HepG2 (cell line): ENCODE measurements around the gene TUBGCP3. TPM values are rescaled to one million over a fixed set of nuclear protein-coding genes. Genes with fewer than 3 reads are reported as not detected.

ENCODE experiments used
- ATAC-seq: fragments of 200-7000 bp; cut with Tn5 transposase; 3 replicates; pipeline ENCODE4 v1.9.1; 2020; ENCODE audit warnings: mild to moderate bottlenecking, moderate library complexity
- BruUV-seq: library from RNA; stranded (reverse); fragments of 400-500 nt; replicated peaks from 2 replicates; lab custom pipeline; 2021; lab: Mats Ljungman, UMichigan
- CTCF ChIA-PET: fragments of 300-600 bp; formaldehyde crosslinking; extraction: SDS; loops from one replicate; lab custom pipeline; 2021; ENCODE audit warnings: low total read pairs, inconsistent platforms, low intra/inter-chr PET ratio; lab: Yijun Ruan, JAX
- POLR2A ChIA-PET: fragments of 350-600 bp; sonication (Branson Sonifier 250); formaldehyde crosslinking; loops from one replicate; lab custom pipeline; 2020; ENCODE audit warnings: antibody characterized with exemption, inconsistent platforms; lab: Yijun Ruan, JAX
- DNase-seq: peaks from one replicate; pipeline ENCODE4 v3.0.0-alpha.2; 2015; ENCODE audit warnings: low spot score
- FAIRE-seq: peaks from 3 replicates; lab custom pipeline; 2011; peaks lifted over from hg19 to GRCh38; lab: Jason Lieb, UNC
- H2AFZ ChIP-seq: one replicate; pipeline ENCODE4 v1.6.1; 2011; ENCODE audit warnings: low read length, inconsistent platforms
- H3K27ac ChIP-seq: fragments of 300-600 bp; 3 replicates; pipeline ENCODE4 v1.8.0; 2011; ENCODE audit warnings: mixed run types, mild to moderate bottlenecking, mixed read lengths, low read length, inconsistent platforms; ENCODE audit not compliant: insufficient read depth; ENCODE audit errors: extremely low read length
- H3K27me3 ChIP-seq, 2 experiments: fragments of 200-600 bp in 1 of 2; 2 replicates in 1 of 2; 3 replicates in 1 of 2; pipeline versions ENCODE4 v1.6.0 to v1.8.0; 2011; ENCODE audit warnings: low read length in 2 of 2, mild to moderate bottlenecking in 2 of 2, moderate library complexity in 2 of 2, inconsistent platforms in 1 of 2; ENCODE audit not compliant: insufficient read depth in 2 of 2, control insufficient read depth in 1 of 2
- H3K36me3 ChIP-seq, 2 experiments: fragments of 200-600 bp in 1 of 2; replicated peaks in 1 of 2; 2 replicates in 1 of 2; 3 replicates in 1 of 2; pipeline versions ENCODE4 v1.5.1 to v1.8.0; 2011; ENCODE audit warnings: low read length in 2 of 2, inconsistent platforms in 1 of 2; ENCODE audit not compliant: insufficient read depth in 2 of 2, control insufficient read depth in 1 of 2
- H3K4me1 ChIP-seq: 2 replicates; pipeline ENCODE4 v1.5.1; 2012; ENCODE audit warnings: low read length, inconsistent platforms; ENCODE audit not compliant: insufficient read depth
- H3K4me2 ChIP-seq: 2 replicates; pipeline ENCODE4 v1.6.0; 2011; ENCODE audit warnings: low read depth, low read length, inconsistent platforms
- H3K4me3 ChIP-seq, 3 experiments: fragments of 200-600 bp in 1 of 3; sonication (generic), shearing (Covaris generic) in 1 of 3; replicated peaks in 1 of 3; 2 replicates each; pipeline ENCODE4 v1.5.1; 2011 to 2016; ENCODE audit warnings: low read length in 3 of 3, inconsistent platforms in 2 of 3, low read depth in 2 of 3, mild to moderate bottlenecking in 2 of 3, control low read depth in 1 of 3, mixed read lengths in 1 of 3; ENCODE audit not compliant: insufficient read depth in 1 of 3
- H3K79me2 ChIP-seq: one replicate; pipeline ENCODE4 v1.6.1; 2011; ENCODE audit warnings: low read length, inconsistent platforms; ENCODE audit not compliant: insufficient read depth
- H3K9ac ChIP-seq: 2 replicates; pipeline ENCODE4 v1.6.0; 2011; ENCODE audit warnings: mild to moderate bottlenecking, low read depth, low read length, inconsistent platforms; ENCODE audit not compliant: insufficient read depth
- H3K9me3 ChIP-seq: 2 replicates; pipeline ENCODE4 v1.5.1; 2012; ENCODE audit warnings: mild to moderate bottlenecking, low read length
- H4K20me1 ChIP-seq: 2 replicates; pipeline ENCODE4 v1.6.0; 2011; ENCODE audit warnings: inconsistent platforms, mild to moderate bottlenecking, low read length, moderate library complexity; ENCODE audit not compliant: insufficient read depth
- ATM ChIP-seq: fragments of 450-650 bp; IDR thresholded peaks from 2 replicates; pipeline ENCODE4 v1.7.1; 2017; ENCODE audit warnings: mild to moderate bottlenecking, borderline replicate concordance
- CBX5 ChIP-seq: sonication (generic); formaldehyde crosslinking; IDR thresholded peaks from 2 replicates; pipeline ENCODE4 v1.4.0; 2020; ENCODE audit warnings: missing genetic modification reagents, borderline replicate concordance
- PCBP1 ChIP-seq: fragments of 200-400 bp; formaldehyde crosslinking; IDR thresholded peaks from 2 replicates; pipeline ENCODE4 v1.6.1; 2017; ENCODE audit warnings: mild to moderate bottlenecking, low read depth, low read length, borderline replicate concordance
- TBP ChIP-seq: sonication (generic); formaldehyde crosslinking; IDR thresholded peaks from 2 replicates; pipeline ENCODE4 v1.5.0; 2020; ENCODE audit warnings: missing genetic modification reagents
- ZNF891 ChIP-seq: sonication (generic); formaldehyde crosslinking; IDR thresholded peaks from 2 replicates; pipeline ENCODE4 v1.5.0; 2020; ENCODE audit warnings: mild to moderate bottlenecking, missing genetic modification reagents
- WGBS: methylation state at CpG from one replicate; pipeline ENCODE4 v1.1.6; 2017; ENCODE audit warnings: low lambda C conversion rate; 5-methylcytosine and 5-hydroxymethylcytosine counted together
- in situ Hi-C: cut with HindIII; loops from 2 replicates; pipeline ENCODE4 v1.10.0; 2017; ENCODE audit warnings: low pct_unique_long_range_greater_than_20kb; ENCODE audit not compliant: extremely low pct_ligation_motif_present
- intact Hi-C: fragments of 100-400 bp; cut with micrococcal nuclease; formaldehyde crosslinking; loops from one replicate; pipeline ENCODE4 v1.10.0; 2022; ENCODE audit not compliant: unreplicated experiment
- polyA plus RNA-seq, 8 experiments: library from polyadenylated mRNA; depleted of rRNA in 3 of 8; stranded (reverse) in 7 of 8; unstranded in 1 of 8; fragments of >200 nt; fragmentation: Illumina TruSeq in 4 of 8; extraction: Trizol in 4 of 8; gene quantifications; 2 replicates each; pipeline versions ENCODE4 v1.2.1 to v1.2.3, GENCODE V29; 2011 to 2016; ENCODE audit warnings: low read depth in 4 of 8, missing spikeins in 1 of 8, mixed read lengths in 1 of 8; ENCODE audit not compliant: insufficient read depth in 1 of 8
- total RNA-seq, 5 experiments: library from RNA; depleted of rRNA; stranded (reverse); fragments of >200 nt; fragmentation: Illumina TruSeq; extraction: Trizol; gene quantifications; 2 replicates each; pipeline ENCODE4 v1.2.3, GENCODE V29; 2016; ENCODE audit warnings: low read depth in 1 of 5

TUBGCP3 gene
- total and polyA plus RNA-seq, 2 of the 13 experiments (the other 11 are each of a cell fraction or from before 2014, with no cell fraction given), result 12.6 to 15.5 TPM

DNA sequence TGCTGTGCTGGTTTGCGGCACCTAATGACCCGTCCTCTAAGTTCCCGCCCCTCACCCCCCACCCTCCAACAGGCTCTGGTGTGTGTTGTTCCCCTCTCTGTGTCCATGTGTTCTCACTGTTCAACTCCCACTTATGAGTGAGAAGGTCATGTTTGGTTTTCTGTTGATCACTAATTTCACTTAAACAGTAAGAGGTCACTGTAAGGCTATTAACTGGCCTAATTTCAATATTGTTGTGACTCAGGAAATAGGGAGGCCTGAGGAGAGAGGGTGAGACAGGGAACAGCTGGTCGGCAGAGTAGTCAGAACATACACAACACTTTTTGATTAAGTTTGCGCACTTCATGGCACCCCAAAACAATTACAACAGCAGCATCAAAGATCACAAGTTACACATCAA is 15.6 kb downstream of the TUBGCP3 start:
- ChIA-PET POLR2A (no interaction called here), CTCF (no interaction called here)
- no peak for TF ChIP-seq CBX5 (CRISPR knock-in tag)
- Histone ChIP-seq H2AFZ (no peak overlapping the region), H3K9ac (no peak overlapping the region), H3K4me3 (no peak overlapping the region), H4K20me1 (no peaks in the 10 kb centered on the region; the same call in 1 of the 2 replicates), H3K27me3 (no peaks in the 10 kb centered on the region), H3K36me3 (peaks cover 5 to 15% of the 10 kb centered on the region in 2 experiments; a peak in 4 of 5 replicates), H3K79me2 (peaks cover 67% of the 10 kb centered on the region), H3K27ac (no peak overlapping the region), H3K9me3 (no peaks in the 10 kb centered on the region), H3K4me1 (peaks cover 20% of the 10 kb centered on the region), H3K4me2 (no peak overlapping the region)
- intact Hi-C loops, result no loop called here
- 96% methylated on average over 5 of the region's 5 CpGs for WGBS
- no TSS peak for BruUV-seq
- no peak for DNase-seq
- in situ Hi-C loops, result no loop called here
- no peak for FAIRE-seq
- no peak for ATAC-seq

DNA sequence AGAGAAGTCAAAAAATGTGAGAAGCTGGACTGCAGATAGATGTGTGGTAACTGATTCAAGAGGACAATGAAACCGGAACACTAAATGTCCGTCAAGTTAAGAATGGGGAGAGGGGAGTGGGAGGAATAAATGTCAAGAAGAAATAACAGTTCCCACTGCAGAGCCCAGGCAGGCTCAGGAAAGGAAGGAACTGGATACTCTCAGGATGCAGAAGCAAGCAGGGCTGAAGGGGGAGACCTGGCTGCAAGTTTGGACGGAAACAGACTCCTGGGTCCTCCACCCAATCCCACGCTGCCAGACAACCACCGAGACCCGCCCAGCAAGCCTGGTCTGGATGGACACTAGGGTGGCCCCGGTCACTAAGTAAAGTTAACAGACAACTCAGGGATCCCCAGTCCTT is 18.1 kb downstream of the TUBGCP3 start:
- FAIRE-seq, result no peak
- intact Hi-C loops, result no loop called here

More for the DNA sequence above, 18.1 kb downstream of the TUBGCP3 start:
- H3K9ac ChIP-seq, result no peak overlapping the region
- no peaks in the 10 kb centered on the region; the same call in 1 of the 2 replicates for H4K20me1 ChIP-seq
- DNase-seq (no peak), ATAC-seq (no peak)
- CTCF ChIA-PET, result no interaction called here
- TF ChIP-seq ATM (no peak), TBP (CRISPR knock-in tag) (no peak), ZNF891 (CRISPR knock-in tag) (no peak), PCBP1 (no peak)
- no peaks in the 10 kb centered on the region for H3K4me1 ChIP-seq
- no peak overlapping the region for H3K4me3 ChIP-seq
- 85% methylated on average over 7 of the region's 7 CpGs for WGBS
- POLR2A ChIA-PET, result no interaction called here
- H3K79me2 ChIP-seq, result peaks cover 41% of the 10 kb centered on the region
- no peaks in the 10 kb centered on the region for H3K27me3 ChIP-seq
- no peak overlapping the region for H2AFZ ChIP-seq
- H3K27ac ChIP-seq, result no peak overlapping the region
- in situ Hi-C loops, result no loop called here
- peaks cover 7 to 32% of the 10 kb centered on the region in 2 experiments for H3K36me3 ChIP-seq
- H3K9me3 ChIP-seq, result no peaks in the 10 kb centered on the region
- no peak overlapping the region for H3K4me2 ChIP-seq
- no TSS peak for BruUV-seq
